ENCODE measurements around the gene SH3BP4. TPM values are rescaled to one million over a fixed set of nuclear protein-coding genes. Genes with fewer than 3 reads are reported as not detected.

The SH3BP4 gene
- total and polyA plus RNA-seq, 10 of the 15 experiments (the other 5 are each of a cell fraction or from before 2014, with no cell fraction given), result 0.03 to 0.36 TPM; not detected in 8

GRCh38 chr2:235011607-235011928 lies 59.8 kb downstream of the SH3BP4 start:
- ATAC-seq (no peak), DNase-seq (ENCODE audit: low read depth, low spot score) (no peak), FAIRE-seq (no peak)
- no peaks in the 10 kb centered on the region for H3K4me1 ChIP-seq (ENCODE audit: control insufficient read depth, insufficient read depth, low read length)
- no peak overlapping the region for H3K4me3 ChIP-seq
- in situ Hi-C loops (cut with MboI), result no loop called here
- ChIA-PET CTCF (no interaction called here), POLR2A (no interaction called here), SMC1A (ENCODE audit: uncharacterized antibody, unreplicated experiment) (no interaction called here), RAD21 (ENCODE audit: unreplicated experiment) (no interaction called here)
- TF ChIP-seq, protein P1, sequence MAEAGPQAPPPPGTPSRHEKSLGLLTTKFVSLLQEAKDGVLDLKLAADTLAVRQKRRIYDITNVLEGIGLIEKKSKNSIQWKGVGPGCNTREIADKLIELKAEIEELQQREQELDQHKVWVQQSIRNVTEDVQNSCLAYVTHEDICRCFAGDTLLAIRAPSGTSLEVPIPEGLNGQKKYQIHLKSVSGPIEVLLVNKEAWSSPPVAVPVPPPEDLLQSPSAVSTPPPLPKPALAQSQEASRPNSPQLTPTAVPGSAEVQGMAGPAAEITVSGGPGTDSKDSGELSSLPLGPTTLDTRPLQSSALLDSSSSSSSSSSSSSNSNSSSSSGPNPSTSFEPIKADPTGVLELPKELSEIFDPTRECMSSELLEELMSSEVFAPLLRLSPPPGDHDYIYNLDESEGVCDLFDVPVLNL (IDR thresholded peaks at IDR 0.05; ENCODE audit: low read depth, low read length), result no peak
- TF ChIP-seq, protein P2, sequence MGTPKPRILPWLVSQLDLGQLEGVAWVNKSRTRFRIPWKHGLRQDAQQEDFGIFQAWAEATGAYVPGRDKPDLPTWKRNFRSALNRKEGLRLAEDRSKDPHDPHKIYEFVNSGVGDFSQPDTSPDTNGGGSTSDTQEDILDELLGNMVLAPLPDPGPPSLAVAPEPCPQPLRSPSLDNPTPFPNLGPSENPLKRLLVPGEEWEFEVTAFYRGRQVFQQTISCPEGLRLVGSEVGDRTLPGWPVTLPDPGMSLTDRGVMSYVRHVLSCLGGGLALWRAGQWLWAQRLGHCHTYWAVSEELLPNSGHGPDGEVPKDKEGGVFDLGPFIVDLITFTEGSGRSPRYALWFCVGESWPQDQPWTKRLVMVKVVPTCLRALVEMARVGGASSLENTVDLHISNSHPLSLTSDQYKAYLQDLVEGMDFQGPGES (IDR thresholded peaks at IDR 0.05), result no peak
- TF ChIP-seq FOXM1 (IDR thresholded peaks at IDR 0.05; ENCODE audit: low read depth, low read length) (no peak), PAX5 (IDR thresholded peaks at IDR 0.05; ENCODE audit: borderline replicate concordance, low read depth, low read length) (no peak), SP1 (IDR thresholded peaks at IDR 0.05; ENCODE audit: low read depth, low read length) (no peak), RCOR1 (conservative IDR thresholded peaks at IDR 0.05; ENCODE audit: low read depth, low read length) (no peak)
- WGBS (ENCODE audit: insufficient coverage, insufficient replicate concordance, low lambda C conversion rate, missing lambda C conversion rate), result 31% methylated on average over 5 of the region's 5 CpGs
- no peak overlapping the region for H3K9ac ChIP-seq (ENCODE audit: control insufficient read depth, insufficient read depth, low read length)
- no peaks in the 10 kb centered on the region for H4K20me1 ChIP-seq (ENCODE audit: control insufficient read depth, insufficient read depth)
- no peaks in the 10 kb centered on the region for H3K36me3 ChIP-seq (ENCODE audit: control insufficient read depth in 2 of 2, insufficient read depth in 2 of 2, low read length in 1 of 2)
- intact Hi-C loops (cut with micrococcal nuclease; ENCODE audit: unreplicated experiment), result no loop called here
- H3K27me3 ChIP-seq (replicated peaks in 1 of 2; ENCODE audit: control insufficient read depth in 2 of 2, insufficient read depth in 2 of 2, low read length in 1 of 2), result no peaks in the 10 kb centered on the region
- H3K4me2 ChIP-seq (ENCODE audit: control insufficient read depth, insufficient read depth), result no peak overlapping the region
- no peak overlapping the region for H2AFZ ChIP-seq (ENCODE audit: control insufficient read depth, low read depth, low read length)
- no peaks in the 10 kb centered on the region for H3K79me2 ChIP-seq (ENCODE audit: control insufficient read depth, insufficient read depth, low read length)
- no peak overlapping the region for H3K27ac ChIP-seq (ENCODE audit: control insufficient read depth, insufficient read depth)
- no peaks in the 10 kb centered on the region; the same call in 2 of the 3 replicates for H3K9me3 ChIP-seq (replicated peaks; ENCODE audit: control insufficient read depth, insufficient read depth, low read length)
- BruUV-seq (replicated peaks), result no TSS peak

Measured in GM12878 (cell line).